NOMO-1 (cell line): Measurements from ENCODE around the gene TACR1.

Experiments used
- DNase-seq, 2 experiments: peaks; one replicate each; lab custom pipeline; 2025; ENCODE audit not compliant: unreplicated experiment in 2 of 2; lab: John Stamatoyannopoulos, UW

Gene TACR1

DNA sequence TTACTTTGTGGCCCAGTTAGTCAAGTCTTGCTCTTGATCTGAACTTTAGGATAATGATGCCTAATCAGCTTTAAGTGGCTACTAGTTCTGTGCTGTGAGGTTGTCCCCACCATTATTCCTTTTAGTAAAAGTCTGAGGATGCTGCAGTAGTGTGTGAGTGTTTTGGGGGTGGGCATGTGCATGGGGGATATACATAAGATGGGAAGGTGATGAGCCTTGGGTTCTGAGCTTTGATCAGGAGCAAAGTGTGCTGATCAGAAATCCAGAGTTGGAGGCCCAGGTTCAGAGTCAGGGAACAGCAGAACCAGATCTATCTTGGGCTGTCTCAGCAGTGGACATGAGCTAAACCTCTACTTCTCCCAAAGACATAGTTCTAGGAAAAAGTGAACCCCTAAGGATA lies 174.1 kb downstream of the TACR1 start:
- no peak for DNase-seq

DNA sequence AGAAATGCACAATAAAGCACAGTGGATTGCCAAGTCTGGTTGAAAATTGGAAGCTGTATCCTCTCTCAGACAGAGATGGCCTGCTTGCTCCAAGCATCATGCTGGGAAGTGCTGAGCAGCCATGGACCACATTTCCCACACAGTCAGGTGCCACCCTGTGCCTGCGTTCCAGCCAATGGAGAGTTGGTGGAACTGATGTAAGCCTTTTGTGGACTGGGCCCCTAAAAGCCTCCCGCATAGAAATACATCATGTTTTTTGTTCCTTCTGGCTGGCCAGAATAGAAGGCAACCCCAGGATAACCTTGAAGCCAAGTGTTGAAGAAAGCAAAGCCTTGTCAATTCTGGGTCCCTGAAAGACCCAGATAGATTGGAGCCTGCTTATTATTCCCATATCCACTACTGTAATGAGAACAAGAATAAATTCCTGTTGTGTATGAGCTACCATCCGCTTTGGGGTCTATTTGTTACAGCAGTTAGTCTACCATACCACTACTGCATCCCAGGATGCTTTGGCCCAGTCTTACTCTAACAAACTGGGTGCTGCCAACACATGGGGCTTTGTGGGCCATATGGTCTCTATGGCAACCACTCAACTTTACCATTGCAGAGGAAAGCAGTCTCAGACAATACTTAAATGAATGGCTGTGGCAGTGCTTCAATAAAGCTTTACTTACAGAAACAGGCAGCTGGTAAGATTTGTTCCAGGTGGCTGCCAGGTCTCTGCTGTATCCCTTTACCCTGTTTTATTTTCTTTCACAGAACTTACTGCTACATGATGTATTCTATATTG lies 175.5 kb downstream of the TACR1 start:
- no peak for DNase-seq

DNA sequence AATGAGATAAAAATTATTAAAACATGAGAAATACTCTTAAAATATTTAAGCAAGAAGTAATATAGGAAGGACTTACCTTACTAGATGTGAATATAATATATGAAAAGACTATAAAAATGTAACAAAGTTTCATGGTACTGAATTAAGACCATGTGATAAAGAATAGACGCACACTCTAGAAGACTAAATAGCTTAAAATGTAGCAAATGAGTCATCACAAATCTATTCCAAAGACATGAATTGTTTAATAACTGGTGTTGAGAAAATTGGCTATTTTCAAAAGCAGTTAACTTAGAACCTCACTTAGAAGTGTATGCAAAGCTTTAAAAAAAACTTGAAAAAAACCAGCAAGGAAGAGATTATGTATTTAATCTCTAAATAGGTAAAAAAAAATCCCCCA lies 176.8 kb downstream of the TACR1 start:
- no peak for DNase-seq

DNA sequence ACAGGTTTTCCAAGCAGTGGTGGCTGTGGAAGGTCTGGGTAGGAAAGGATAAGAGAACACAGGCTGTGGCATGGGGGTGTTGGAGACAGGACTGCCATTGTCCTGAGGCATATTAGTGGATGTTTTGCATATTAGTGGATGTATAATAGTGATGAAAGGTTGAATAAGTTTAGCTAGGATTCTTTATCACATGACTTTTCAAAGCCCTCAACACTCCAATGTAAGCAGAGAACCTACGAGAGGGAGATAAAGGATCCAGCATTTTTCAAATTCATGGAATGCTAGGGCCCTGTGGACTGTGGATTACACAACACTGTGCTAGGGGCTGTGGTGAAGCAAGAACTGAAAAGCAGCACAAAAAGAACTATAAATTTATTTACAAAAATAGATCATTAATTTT lies 177.6 kb downstream of the TACR1 start:
- no peak for DNase-seq

DNA sequence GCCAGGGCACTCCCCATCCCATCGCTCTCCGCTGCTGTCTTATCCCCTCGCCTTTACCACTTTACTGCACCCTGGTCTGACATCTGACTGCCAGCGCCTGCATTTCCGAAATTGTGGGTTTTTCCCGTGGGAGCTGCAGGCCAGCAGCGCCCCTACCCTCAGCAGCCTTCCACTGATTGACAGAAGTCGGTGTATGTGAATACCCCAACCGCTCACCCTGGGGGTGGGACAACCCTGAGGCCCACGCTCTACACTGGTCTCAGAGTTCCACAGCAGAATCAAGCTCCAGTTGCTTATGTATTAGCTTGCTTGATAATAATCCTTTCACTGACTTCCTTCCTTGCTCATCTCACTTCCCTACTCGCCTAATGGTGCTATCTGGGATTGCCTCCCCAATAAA lies 178.8 kb downstream of the TACR1 start:
- DNase-seq = no peak

DNA sequence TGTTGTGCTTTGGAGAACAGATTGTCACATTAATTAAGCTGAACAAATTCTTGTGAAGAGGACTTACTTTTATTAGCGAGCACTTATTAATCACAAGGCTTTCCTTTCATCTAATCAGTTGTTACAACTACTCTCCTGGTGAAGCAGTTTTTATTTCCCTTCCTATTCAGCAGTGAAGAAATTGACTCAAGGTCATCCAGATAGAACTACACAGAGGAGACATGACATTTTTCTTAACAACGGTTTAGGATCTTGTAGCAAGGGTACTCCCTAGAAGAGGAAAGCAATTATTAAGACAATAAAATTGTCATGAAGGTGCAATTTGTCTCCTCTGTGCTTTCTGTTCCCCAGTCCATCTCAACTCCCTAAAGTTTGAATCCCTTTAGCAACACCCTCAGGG lies 179.5 kb downstream of the TACR1 start:
- no peak for DNase-seq

DNA sequence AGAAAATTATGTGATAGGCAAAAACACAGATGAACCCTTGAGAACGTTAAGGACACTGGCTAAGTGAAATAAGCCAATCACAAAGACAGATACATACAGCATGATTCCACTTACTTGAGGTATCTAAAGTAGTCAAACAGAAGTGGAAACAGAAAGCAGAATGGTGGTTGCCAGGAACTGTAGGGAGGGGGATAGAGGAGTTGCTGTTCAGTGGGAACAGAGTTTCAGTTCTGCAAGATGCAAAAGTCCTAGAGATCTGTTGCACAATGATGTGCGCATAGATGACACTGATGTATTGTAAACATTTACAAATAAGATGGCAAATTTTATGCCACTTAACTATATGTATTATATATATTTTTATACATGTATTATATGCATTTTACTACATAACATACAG lies 181.2 kb downstream of the TACR1 start:
- DNase-seq = peak; percentile 81 to 94

DNA sequence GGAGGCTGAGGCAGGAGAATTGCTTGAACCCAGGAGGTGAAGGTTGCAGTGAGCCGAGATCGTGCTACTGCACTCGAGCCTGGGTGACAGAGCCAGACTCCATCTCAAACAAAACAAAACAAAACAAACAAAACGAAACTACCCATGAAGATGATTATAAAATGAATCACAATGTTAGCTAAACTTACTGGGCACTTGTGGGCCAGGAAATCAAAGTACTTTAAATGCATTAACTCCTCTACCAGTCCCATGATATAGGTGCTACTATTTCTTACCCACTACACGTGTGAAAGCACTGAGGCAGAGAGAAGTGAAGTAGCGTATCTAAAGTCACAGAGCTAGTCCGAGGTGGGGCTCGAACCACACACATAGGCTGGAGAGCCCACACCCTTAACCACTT lies 187.2 kb downstream of the TACR1 start:
- no peak for DNase-seq

DNA sequence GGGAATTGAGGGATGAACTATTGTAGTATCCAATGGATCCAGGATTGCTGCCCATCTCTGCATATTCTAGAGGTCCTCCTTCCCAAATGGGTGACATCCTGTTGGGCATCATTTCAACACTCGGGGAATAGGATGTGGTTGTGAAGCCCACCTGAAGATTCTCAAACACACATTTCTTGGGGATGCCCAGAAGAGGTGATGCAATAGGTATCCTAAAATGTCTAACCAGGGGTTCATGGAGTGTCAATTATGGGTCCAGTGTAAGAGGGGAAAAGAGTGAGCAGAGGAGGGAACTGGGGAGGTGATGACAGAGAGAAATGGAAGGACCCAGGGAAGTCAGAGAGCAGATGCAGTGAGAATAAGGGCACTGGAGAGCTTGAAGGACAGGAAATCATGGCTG lies 188.7 kb downstream of the TACR1 start:
- DNase-seq = no peak

DNA sequence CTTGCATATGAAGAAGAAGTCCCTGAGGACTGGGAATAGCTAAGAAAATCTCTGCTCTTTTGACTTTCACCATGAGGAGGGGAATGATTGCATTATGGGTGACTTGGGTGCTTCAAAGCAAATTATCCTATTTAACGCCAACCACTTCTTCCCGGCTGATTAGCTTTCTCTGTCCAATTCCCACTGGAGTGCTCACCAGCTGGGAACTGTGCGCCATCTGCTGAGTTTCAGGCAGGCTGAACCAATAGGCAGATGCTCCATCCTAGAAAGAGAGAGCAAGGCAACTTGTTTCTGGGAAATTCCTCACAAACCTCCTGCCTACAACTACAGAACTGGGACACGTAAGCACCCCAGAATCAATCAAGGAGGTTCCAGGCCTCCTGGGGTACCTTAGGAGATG lies 191.5 kb downstream of the TACR1 start:
- no peak for DNase-seq

DNA sequence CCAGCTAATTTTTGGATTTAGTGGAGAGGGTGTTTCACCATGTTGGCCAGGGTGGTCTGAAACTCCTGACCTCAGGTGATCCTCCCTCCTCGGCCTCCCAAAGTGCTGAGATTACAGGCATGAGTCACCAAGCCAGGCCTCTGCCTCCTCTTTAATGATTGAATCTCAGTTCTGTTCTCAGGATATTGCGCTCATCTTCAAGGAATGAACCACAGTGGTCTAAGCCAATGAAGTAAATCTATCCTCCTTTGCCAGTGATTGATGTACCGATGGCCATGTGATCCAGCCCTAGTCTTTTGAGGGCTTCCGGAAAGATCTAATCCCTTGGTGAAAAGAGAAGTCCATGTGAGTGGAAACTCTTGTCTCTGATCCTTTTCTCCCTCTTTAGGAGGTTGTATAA lies 192.3 kb downstream of the TACR1 start:
- no peak for DNase-seq

DNA sequence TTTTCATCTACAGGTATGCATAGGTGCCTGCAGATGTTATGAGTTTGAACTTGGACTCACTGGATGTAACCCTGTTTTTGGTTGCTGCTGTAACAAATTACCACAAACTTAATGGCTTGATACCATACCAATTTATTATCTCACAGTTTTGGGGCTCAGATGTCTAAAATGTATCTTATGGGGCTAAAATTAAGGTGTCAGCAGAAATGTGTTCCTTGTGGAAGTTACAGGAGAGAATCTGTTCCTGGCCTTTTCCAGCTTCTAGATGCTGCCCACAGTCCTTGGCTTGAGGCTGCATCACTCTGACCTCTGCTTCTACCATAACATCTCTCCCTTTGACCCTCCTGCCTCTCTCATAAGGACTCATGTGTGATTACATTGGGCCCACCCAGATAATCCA lies 193.3 kb downstream of the TACR1 start:
- no peak for DNase-seq

DNA sequence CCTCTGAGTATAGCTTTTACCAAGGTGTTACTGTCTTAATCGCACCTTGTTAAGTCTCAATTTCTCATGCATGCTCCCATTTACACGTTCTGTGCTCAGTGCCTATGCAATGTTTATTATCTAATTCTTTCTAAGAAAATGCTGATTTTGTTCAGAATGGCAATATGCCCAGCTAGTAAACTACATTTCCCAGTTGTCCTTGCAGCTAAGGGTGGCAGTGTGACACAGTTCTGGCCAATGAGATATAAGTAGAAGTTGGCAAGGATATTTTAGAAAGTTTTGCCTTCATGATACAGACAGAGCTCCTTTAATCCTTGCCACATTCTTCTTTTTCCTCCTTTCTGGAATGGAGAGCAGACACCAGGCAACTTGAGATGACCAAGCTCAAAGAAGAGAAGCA lies 195.5 kb downstream of the TACR1 start:
- no peak for DNase-seq

DNA sequence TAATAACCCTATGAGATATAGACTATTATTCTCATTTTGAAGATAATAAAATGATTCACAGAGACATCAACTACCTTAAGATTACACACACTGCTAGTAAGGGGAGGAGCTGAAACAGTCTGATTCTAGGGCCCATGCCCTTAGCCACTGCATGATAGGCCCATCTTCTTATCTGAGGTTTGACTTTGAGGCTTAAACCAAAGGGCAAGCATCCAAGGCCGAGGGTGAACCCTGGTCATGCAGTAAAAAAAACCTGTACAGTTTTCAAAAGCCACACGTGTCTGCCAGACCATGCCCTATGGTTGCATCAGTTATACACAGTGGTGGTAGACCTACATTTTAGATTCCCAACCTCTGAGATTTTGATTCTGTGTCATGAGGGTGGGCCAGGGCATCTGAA lies 196.0 kb downstream of the TACR1 start:
- no peak for DNase-seq

DNA sequence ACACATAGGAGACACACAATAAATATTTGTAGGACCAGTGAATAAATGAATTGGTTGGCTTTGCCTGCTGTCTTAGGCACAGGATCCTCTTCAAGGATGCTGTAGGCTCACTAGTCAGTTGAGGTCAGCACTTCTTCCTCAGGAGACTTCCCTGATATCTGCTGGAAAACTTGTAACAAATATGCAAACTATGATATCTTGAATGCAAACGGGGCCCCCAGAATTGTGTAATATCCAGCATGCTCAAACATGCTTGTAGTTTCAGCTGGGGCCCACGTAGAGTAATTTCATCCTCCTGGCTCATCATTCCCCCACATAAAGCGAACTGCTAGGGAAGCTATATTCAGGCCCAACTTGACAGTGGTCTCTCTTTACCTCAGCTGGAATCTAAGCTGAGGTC lies 197.3 kb downstream of the TACR1 start:
- peak; percentile 41 to 42 for DNase-seq

DNA sequence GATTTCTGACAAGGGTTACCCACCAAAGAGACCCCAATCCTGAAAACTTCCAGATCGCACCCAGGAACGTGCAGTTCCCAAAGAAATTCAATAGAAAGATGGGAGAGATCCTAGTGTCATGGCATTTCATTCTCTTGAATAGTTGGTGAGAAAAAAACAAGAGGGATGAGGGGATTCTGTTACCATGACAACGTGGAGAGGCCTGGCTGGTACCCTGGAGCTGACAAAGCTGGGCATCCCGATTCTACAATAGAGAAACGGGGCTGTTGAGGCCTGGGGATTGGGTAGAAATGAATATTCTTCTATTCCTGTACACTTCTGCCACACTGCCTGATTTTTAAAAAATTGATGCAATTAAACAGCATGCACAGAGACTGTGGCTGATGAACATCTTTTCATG lies 199.9 kb downstream of the TACR1 start:
- DNase-seq = no peak
